Adipose tissue (tissue), 3 donors: ENCODE results near the gene BAZ1B. TPM values are rescaled to one million over a fixed set of nuclear protein-coding genes. Genes with fewer than 3 reads are reported as not detected.

Experiments
- H3K27ac ChIP-seq: one replicate; pipeline ENCODE4 v1.5.1; 2013; ENCODE audit warnings: low read depth, low read length
- WGBS, 3 donors: extraction: QIAGEN DNeasy Blood & Tissue Kit; methylation state at CpG; one replicate each; pipeline ENCODE4 v1.1.7; 2013; 5-methylcytosine and 5-hydroxymethylcytosine counted together
- polyA plus RNA-seq, 3 donors: library from polyadenylated mRNA; stranded (reverse); fragments of 200-250 nt; gene quantifications; one replicate each; pipeline ENCODE4 v1.2.3, GENCODE V29; 2013
- donor health status: healthy with polysubstance abuse.
- donor health status: Bipolar disorder and iron deficiency.
- donor health status: healthy.

Gene BAZ1B
- polyA plus RNA-seq, 3 donors = 10.8 to 31.0 (median 20.1) TPM

DNA sequence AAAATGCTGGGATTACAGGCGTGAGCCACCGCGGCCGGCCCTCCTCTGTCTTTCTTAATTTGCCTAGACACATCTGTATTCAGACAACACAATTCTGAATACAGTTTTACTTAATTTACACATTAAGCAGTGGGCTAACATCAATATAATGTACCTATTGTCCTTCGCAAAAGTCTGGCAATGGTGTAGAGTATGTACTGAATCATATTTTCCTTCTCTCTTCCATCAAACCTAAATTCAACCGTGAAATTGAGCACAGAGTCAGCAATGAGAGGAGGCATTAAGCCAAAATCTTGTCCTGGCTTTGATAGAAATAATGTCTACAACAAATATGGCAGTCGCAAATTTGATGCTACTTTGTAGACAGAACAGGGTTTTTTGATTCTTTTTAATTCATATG is 58.1 kb downstream of the BAZ1B start:
- H3K27ac ChIP-seq = no peak overlapping the region
- WGBS, 3 donors = 95 to 98% (median 95%) methylated on average over 7 of the region's 7 CpGs

- no peak overlapping the region for H3K27ac ChIP-seq
- WGBS, 3 donors = 97 to 100% (median 99%) methylated on average over 3 of the region's 3 CpGs
Measured at GRCh38 chr7:73463260-73463659, 58.8 kb downstream of the BAZ1B start.

- 95 to 97% (median 97%) methylated on average over 3 of the region's 3 CpGs for WGBS, 3 donors
- H3K27ac ChIP-seq = no peak overlapping the region
Measured at GRCh38 chr7:73461782-73462285, 60.3 kb downstream of the BAZ1B start.

DNA sequence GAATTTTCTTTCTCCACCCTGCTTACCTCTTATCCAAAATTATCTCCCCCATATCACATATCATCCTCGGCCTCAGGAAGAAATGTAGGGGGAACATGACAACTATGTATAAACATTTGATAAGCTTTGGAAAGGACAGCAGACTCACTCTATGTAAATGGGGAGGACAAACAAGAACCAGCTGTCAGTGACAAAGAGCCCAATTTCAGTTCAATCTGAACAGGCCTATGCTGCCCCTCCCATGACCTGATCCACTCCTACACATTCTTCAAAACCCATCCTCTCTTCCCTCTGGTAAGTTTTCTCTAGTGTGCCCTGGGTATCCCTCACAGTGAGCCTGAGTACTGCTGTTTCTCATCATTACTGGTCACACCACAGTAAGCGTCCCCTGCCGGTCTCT is 67.7 kb downstream of the BAZ1B start:
- H3K27ac ChIP-seq = no peak overlapping the region
- WGBS, 3 donors = 70 to 77% (median 74%) methylated on average over 3 of the region's 3 CpGs

- WGBS, 3 donors = 42 to 45% (median 42%) methylated on average over 2 of the region's 2 CpGs
- no peak overlapping the region for H3K27ac ChIP-seq
Measured at GRCh38 chr7:73452999-73453635, 69.0 kb downstream of the BAZ1B start.

GRCh38 chr7:73451780-73452398 is 70.2 kb downstream of the BAZ1B start:
- H3K27ac ChIP-seq = no peak overlapping the region
- 61 to 65% (median 64%) methylated on average over 5 of the region's 5 CpGs for WGBS, 3 donors

GRCh38 chr7:73449422-73449821 is 72.7 kb downstream of the BAZ1B start:
- WGBS, 3 donors = 85 to 94% (median 93%) methylated on average over 5 of the region's 5 CpGs
- no peak overlapping the region for H3K27ac ChIP-seq

- WGBS, 3 donors = 82 to 92% (median 83%) methylated on average over 4 of the region's 4 CpGs
- no peak overlapping the region for H3K27ac ChIP-seq
Measured at GRCh38 chr7:73448609-73449008, 73.5 kb downstream of the BAZ1B start.

GRCh38 chr7:73447121-73447733 is 74.9 kb downstream of the BAZ1B start:
- H3K27ac ChIP-seq = no peak overlapping the region
- 90 to 95% (median 93%) methylated on average over 5 of the region's 5 CpGs for WGBS, 3 donors

DNA sequence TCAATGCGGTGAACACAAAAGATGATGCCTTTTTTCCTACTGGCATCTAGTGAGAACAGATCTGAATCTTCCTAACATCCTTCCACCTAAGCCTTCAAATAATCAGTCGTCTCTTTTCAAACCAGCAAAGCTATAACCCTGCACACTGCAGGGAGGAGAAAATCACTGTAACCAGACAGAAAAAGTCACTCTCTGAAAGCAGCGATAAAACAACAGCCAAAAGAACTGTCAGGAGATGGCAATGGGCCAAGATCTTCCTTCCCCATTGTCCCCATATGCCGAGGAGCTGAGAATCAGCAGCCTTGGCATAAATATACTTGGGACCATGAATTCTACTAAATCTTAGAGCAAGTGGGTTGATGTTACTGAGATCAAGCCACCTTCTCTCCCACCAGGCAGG is 75.4 kb downstream of the BAZ1B start:
- H3K27ac ChIP-seq = no peak overlapping the region
- WGBS, 3 donors = 51 to 82% (median 56%) methylated on average over 4 of the region's 4 CpGs

DNA sequence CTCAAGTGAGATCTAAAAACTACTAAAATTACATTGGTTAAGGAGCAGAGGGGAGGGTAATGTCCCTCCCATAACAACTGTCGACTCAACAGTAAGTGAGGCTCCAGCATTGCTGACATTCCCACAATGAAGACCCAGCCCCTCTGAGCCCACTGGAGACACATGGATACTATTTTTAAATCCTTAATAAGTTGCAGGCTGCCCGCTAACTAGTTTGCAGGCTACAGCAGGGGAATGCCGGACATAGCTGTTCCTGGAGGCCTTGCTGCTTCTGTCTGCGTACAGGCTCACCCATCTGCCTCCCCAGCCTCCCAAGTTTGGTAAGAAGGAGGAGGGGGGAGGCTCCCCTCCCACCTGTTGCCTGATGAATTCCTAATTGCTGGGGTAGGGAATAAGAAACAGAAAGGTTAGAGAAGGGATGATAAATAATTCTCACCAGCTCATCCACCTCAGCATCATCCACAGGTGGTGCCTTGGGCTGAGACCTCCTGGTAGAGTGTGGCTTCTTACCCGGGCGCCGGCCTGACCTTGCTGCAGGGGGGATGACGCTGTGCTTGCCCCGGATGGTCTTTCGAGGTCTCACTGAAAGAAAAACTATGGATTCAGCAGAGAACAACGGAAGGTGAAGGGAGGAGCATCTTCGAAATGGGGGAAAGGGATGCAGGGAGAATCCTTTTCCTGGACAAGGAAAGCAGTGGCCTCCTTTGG is 78.4 kb downstream of the BAZ1B start:
- 78 to 90% (median 88%) methylated on average over 12 of the region's 12 CpGs for WGBS, 3 donors
- no peak overlapping the region for H3K27ac ChIP-seq

GRCh38 chr7:73442903-73443500 is 79.1 kb downstream of the BAZ1B start:
- WGBS, 3 donors = 81 to 89% (median 88%) methylated on average over 11 of the region's 11 CpGs
- no peak overlapping the region for H3K27ac ChIP-seq

- H3K27ac ChIP-seq = no peak overlapping the region
- WGBS, 3 donors = 69 to 91% (median 74%) methylated on average over 13 of the region's 13 CpGs
Measured at GRCh38 chr7:73442222-73442902, 79.7 kb downstream of the BAZ1B start.

- WGBS, 3 donors = 80 to 91% (median 91%) methylated on average over 7 of the region's 7 CpGs
- H3K27ac ChIP-seq = no peak overlapping the region
Measured at GRCh38 chr7:73439410-73439704, 82.7 kb downstream of the BAZ1B start.

DNA sequence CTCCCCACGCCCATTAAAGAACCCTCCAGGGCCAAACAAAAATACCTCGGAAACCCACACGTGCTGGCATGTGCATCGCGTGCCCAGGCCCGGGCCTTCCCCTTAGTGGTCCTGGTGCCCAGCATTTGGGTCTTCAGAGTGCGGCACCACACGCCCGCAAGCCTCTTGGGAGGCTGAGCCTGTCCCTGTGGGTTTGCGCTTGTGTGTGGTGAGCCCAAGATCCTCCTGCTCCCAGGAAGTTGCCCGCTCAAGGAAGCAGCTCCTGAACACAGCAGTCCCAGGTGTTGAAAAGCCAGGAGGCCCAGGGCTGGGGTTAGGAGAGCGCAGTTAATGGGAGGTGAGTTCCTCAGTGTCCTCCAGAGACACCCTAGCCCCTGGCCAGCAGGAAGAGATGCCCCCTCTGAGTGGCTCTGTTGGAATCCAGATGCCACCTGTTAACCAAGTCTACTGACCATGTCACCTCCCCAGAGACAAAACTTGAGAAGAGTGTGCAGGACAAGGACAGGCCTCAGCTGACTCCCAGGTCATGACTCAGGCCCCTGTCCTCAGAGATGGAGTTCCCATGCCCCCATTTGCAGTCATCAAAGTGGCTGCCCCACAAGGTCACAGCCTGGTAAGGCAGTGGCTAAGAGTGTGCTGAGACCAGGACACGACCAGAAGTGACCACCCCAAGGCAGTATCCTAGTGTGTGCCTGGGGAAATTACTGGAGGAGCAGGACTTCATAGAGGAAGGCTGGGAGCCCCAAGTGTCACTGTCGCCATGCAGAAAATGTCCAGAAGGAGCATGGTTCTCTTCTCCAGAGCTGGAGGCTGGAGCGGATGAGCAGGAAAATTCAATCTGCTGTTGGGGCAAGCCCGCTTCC is 83.3 kb downstream of the BAZ1B start:
- H3K27ac ChIP-seq = no peak overlapping the region
- WGBS, 3 donors = 79 to 86% (median 84%) methylated on average over 16 of the region's 16 CpGs

DNA sequence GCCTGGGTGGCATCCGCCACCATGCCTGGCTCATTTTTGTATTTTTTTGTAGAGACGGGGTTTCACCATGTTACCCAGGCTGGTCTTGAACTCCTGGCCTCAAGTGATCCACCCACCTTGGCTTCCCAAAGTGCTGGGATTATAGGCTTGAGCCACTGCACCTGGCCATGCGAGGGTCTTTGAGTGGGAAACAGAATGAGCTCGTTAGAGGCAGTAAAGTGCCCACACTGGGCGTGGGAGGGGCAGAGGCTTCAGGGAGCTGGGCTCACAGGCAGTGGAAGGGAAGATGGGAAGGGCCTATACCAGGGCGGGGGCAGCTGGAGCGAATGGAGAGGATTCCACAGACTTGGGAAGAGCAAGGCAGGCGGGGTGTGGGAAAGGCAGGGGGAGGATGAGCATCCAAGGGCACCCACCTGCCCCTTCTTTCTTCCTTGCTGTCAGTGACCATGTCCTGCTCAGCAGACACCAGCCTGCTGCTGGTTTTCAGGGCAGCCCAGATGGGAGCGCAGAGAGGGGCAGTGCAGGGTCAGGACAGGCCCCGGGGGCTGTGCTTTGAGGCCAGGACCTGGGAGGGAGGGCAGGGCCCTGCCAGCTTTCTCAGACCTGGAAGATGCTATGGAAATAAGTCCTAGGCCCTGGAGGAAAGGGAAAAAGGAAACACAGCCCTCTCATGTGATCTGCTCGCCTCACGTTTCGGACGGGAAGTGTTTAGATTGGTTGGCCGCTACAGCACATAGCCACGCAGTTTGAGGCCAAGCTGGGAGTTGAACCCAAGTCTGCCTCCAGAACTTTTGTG is 84.3 kb downstream of the BAZ1B start:
- 56 to 62% (median 60%) methylated on average over 16 of the region's 16 CpGs for WGBS, 3 donors

GRCh38 chr7:73437091-73437490 is 85.0 kb downstream of the BAZ1B start:
- WGBS, 3 donors = 76 to 85% (median 80%) methylated on average over 10 of the region's 10 CpGs
- H3K27ac ChIP-seq = no peak overlapping the region

More for the DNA sequence above, 84.3 kb downstream of the BAZ1B start:
- no peak overlapping the region for H3K27ac ChIP-seq
